Measurements from ENCODE around the gene CST9. TPM values are rescaled to one million over a fixed set of nuclear protein-coding genes. Genes with fewer than 3 reads are reported as not detected.
"Not testable (repeated sequence)": the region's sequence is repeated elsewhere in the genome, so short reads cannot be mapped to it uniquely, and the experiment has no call there.

Gene CST9
- polyA plus RNA-seq, 10 donors, result not detected

- no peak for DNase-seq
Observed at GRCh38 chr20:23624324-23624691, 18.6 kb upstream of the CST9 start.

- DNase-seq, result no peak
Observed at GRCh38 chr20:23623666-23624323, 18.1 kb upstream of the CST9 start.

- DNase-seq, result peak; percentile 36 to 71 (median 59)
Observed at GRCh38 chr20:23622839-23623343, 17.2 kb upstream of the CST9 start.

- DNase-seq, result not testable (repeated sequence)
Observed at GRCh38 chr20:23622401-23622800, 16.7 kb upstream of the CST9 start.

- DNase-seq, result not testable (repeated sequence)
Observed at GRCh38 chr20:23620670-23621386, 15.1 kb upstream of the CST9 start.

- DNase-seq, result peak in 1 of 3 donors; percentile 31
Observed at GRCh38 chr20:23614163-23614562, 8.4 kb upstream of the CST9 start.

- peak in 1 of 3 donors; percentile 64 for DNase-seq
Observed at GRCh38 chr20:23613676-23614075, 8.0 kb upstream of the CST9 start.

GRCh38 chr20:23612396-23612795 is 6.7 kb upstream of the CST9 start:
- peak in 1 of 3 donors; percentile 48 for DNase-seq

GRCh38 chr20:23609486-23610109 is 3.9 kb upstream of the CST9 start:
- no peak for DNase-seq

- no peak for DNase-seq
Observed at GRCh38 chr20:23608251-23608846, 2.6 kb upstream of the CST9 start.

- DNase-seq, result no peak
Observed at GRCh38 chr20:23607497-23608245, 2.0 kb upstream of the CST9 start.

GRCh38 chr20:23606652-23607049 is 934 bp upstream of the CST9 start:
- peak; percentile 45 to 83 (median 68) for DNase-seq

- DNase-seq, result no peak
Observed at GRCh38 chr20:23604306-23604705, 1.4 kb downstream of the CST9 start.

GRCh38 chr20:23603321-23603720 is 2.4 kb downstream of the CST9 start:
- no peak for DNase-seq

GRCh38 chr20:23602699-23603098 is 3.0 kb downstream of the CST9 start:
- DNase-seq, result no peak

- no peak for DNase-seq
Observed at GRCh38 chr20:23602241-23602640, 3.5 kb downstream of the CST9 start.

- DNase-seq, result no peak
Observed at GRCh38 chr20:23601715-23602114, 4.0 kb downstream of the CST9 start.

GRCh38 chr20:23598481-23598880 is 7.2 kb downstream of the CST9 start:
- no peak for DNase-seq

GRCh38 chr20:23596579-23597250 is 9.0 kb downstream of the CST9 start:
- DNase-seq, result no peak

GRCh38 chr20:23595941-23596340 is 9.8 kb downstream of the CST9 start:
- DNase-seq, result no peak

Measured in muscle of back (tissue), 11 donors.